GM23338 (cell line): ENCODE measurements around the gene BEND6. TPM values are rescaled to one million over a fixed set of nuclear protein-coding genes. Genes with fewer than 3 reads are reported as not detected.
A peak's percentile ranks its signal among the peaks of the same experiment; 100 is the strongest.

Source experiments
- ATAC-seq: fragments of 200-7000 bp; cut with Tn5 transposase; 3 replicates; pipeline ENCODE4 v1.9.1; 2020
- DNase-seq: peaks from one replicate; pipeline ENCODE4 v3.0.0-alpha.2; 2015; ENCODE audit warnings: low spot score
- H2AFZ ChIP-seq: fragments of 200-600 bp; sonication (generic); 2 replicates; pipeline ENCODE4 v1.8.0; 2016; ENCODE audit warnings: antibody characterized with exemption, mild to moderate bottlenecking, moderate library complexity
- H3F3A ChIP-seq: fragments of 200-600 bp; sonication (generic); replicated peaks from 2 replicates; pipeline ENCODE4 v1.8.0; 2017; ENCODE audit warnings: antibody characterized with exemption, mixed run types, low read depth
- H3K27ac ChIP-seq: fragments of 200-600 bp; sonication (generic); 2 replicates; pipeline ENCODE4 v1.6.1; 2016; ENCODE audit warnings: low read depth
- H3K27me3 ChIP-seq: fragments of 200-600 bp; sonication (generic); 2 replicates; pipeline ENCODE4 v1.8.0; 2016; ENCODE audit warnings: mild to moderate bottlenecking, mixed run types, moderate library complexity; ENCODE audit not compliant: insufficient read depth
- H3K36me3 ChIP-seq: fragments of 200-600 bp; sonication (generic); 2 replicates; pipeline ENCODE4 v1.8.0; 2016; ENCODE audit warnings: mild to moderate bottlenecking; ENCODE audit not compliant: insufficient read depth
- H3K4me1 ChIP-seq: fragments of 200-600 bp; sonication (generic); 2 replicates; pipeline ENCODE4 v1.8.0; 2016; ENCODE audit warnings: mild to moderate bottlenecking, moderate library complexity; ENCODE audit not compliant: insufficient read depth
- H3K4me2 ChIP-seq: fragments of 200-600 bp; sonication (generic); 2 replicates; pipeline ENCODE4 v1.7.1; 2017; ENCODE audit warnings: mixed run types
- H3K4me3 ChIP-seq: fragments of 200-600 bp; sonication (generic); 2 replicates; pipeline ENCODE4 v1.6.1; 2016; ENCODE audit warnings: mixed run types
- H3K79me2 ChIP-seq: fragments of 200-600 bp; sonication (generic); replicated peaks from 2 replicates; pipeline ENCODE4 v1.8.0; 2017; ENCODE audit warnings: mild to moderate bottlenecking; ENCODE audit not compliant: insufficient read depth
- H3K9me2 ChIP-seq: fragments of 200-600 bp; sonication (generic); 2 replicates; pipeline ENCODE4 v1.8.0; 2017; ENCODE audit not compliant: insufficient read depth
- H4K20me1 ChIP-seq: fragments of 200-600 bp; sonication (generic); replicated peaks from 2 replicates; pipeline ENCODE4 v1.8.0; 2017; ENCODE audit warnings: mild to moderate bottlenecking; ENCODE audit not compliant: insufficient read depth
- H3K27ac Mint-ChIP-seq: 2 replicates; pipeline ENCODE4 v1.8.0; 2020; ENCODE audit warnings: inconsistent platforms, mild to moderate bottlenecking, moderate library complexity, mixed read lengths
- H3K27me3 Mint-ChIP-seq: 3 replicates; pipeline ENCODE4 v1.8.0; 2022; ENCODE audit warnings: low read depth, mild to moderate bottlenecking, moderate library complexity, mixed read lengths, inconsistent platforms; ENCODE audit not compliant: insufficient read depth, poor library complexity
- H3K36me3 Mint-ChIP-seq: 3 replicates; pipeline ENCODE4 v1.8.0; 2021; ENCODE audit warnings: low read depth, mild to moderate bottlenecking, inconsistent platforms, moderate library complexity, mixed read lengths
- H3K4me1 Mint-ChIP-seq: 3 replicates; pipeline ENCODE4 v1.8.0; 2020; ENCODE audit warnings: mild to moderate bottlenecking, inconsistent platforms, mixed read lengths
- H3K4me3 Mint-ChIP-seq: 3 replicates; pipeline ENCODE4 v1.8.0; 2021; ENCODE audit warnings: moderate library complexity, mild to moderate bottlenecking, inconsistent platforms, mixed read lengths
- H3K9me3 Mint-ChIP-seq: 3 replicates; pipeline ENCODE4 v1.8.0; 2020; ENCODE audit warnings: moderate library complexity, mild to moderate bottlenecking, inconsistent platforms, mixed read lengths
- CREB1 ChIP-seq: fragments of 250-450 bp; sonication (Bioruptor Pico); IDR thresholded peaks from 2 replicates; pipeline ENCODE4 v1.5.0; 2020; ENCODE audit warnings: low read depth, mild to moderate bottlenecking, moderate library complexity
- EZH2 ChIP-seq: fragments of 200-600 bp; sonication (generic); IDR thresholded peaks from one replicate; pipeline ENCODE4 v1.8.0; 2017; ENCODE audit warnings: antibody characterized with exemption, mild to moderate bottlenecking, low read depth; ENCODE audit not compliant: unreplicated experiment
- EZH2phosphoT487 ChIP-seq: fragments of 200-600 bp; sonication (generic); IDR thresholded peaks from one replicate; pipeline ENCODE4 v1.8.1; 2018; ENCODE audit warnings: antibody characterized with exemption; ENCODE audit not compliant: unreplicated experiment
- JUNB ChIP-seq: IDR thresholded peaks from one replicate; pipeline ENCODE4 v1.6.1; 2016; ENCODE audit warnings: antibody characterized with exemption; ENCODE audit not compliant: unreplicated experiment
- NANOG ChIP-seq: IDR thresholded peaks from 2 replicates; pipeline ENCODE4 v1.6.1; 2016; ENCODE audit warnings: antibody characterized with exemption, borderline replicate concordance
- POLR2AphosphoS5 ChIP-seq: IDR thresholded peaks from 2 replicates; pipeline ENCODE4 v1.6.1; 2016; ENCODE audit warnings: antibody characterized with exemption, low read depth
- REST ChIP-seq: IDR thresholded peaks from one replicate; pipeline ENCODE4 v1.6.1; 2018; ENCODE audit warnings: antibody characterized with exemption; ENCODE audit not compliant: unreplicated experiment
- STAT1 ChIP-seq: IDR thresholded peaks from one replicate; pipeline ENCODE4 v1.6.1; 2016; ENCODE audit warnings: antibody characterized with exemption; ENCODE audit not compliant: unreplicated experiment
- ZNF114 ChIP-seq: fragments of 250-450 bp; sonication (Bioruptor Pico); IDR thresholded peaks from 2 replicates; pipeline ENCODE4 v1.5.0; 2020; ENCODE audit warnings: mild to moderate bottlenecking, moderate library complexity
- ZNF331 ChIP-seq: fragments of 250-450 bp; sonication (Bioruptor Pico); IDR thresholded peaks from 2 replicates; pipeline ENCODE4 v1.5.0; 2020; ENCODE audit warnings: low read depth, mild to moderate bottlenecking, moderate library complexity
- polyA plus RNA-seq: library from polyadenylated mRNA; unstranded; fragments of >200 nt; fragmentation: Nextera tagmentation; extraction: Ambion mirVana; gene quantifications from 2 replicates; pipeline ENCODE4 v1.2.1, GENCODE V29; 2016
- total RNA-seq: library from RNA; depleted of rRNA; stranded (reverse); fragments of >200 nt; shearing (Covaris generic); gene quantifications from 2 replicates; pipeline ENCODE4 v1.2.3, GENCODE V29; 2014
- TF ChIP-seq, protein P1 (sequence below), 2 experiments: fragments of 200-600 bp in 1 of 2; sonication (generic) in 1 of 2; conservative IDR thresholded peaks; 2 replicates each; pipeline versions ENCODE4 v1.5.1 to v1.6.1; 2016 to 2017; ENCODE audit warnings: antibody characterized with exemption in 2 of 2, low read depth in 2 of 2, mild to moderate bottlenecking in 2 of 2, moderate library complexity in 1 of 2

The BEND6 gene
- total and polyA plus RNA-seq, 2 experiments from 2014 or later: 6.0 to 6.7 TPM

GRCh38 chr6:56923565-56923964 lies 31.3 kb upstream of the BEND6 start (continued):
- TF ChIP-seq CREB1 (CRISPR knock-in tag) (no peak), POLR2AphosphoS5 (no peak), ZNF331 (CRISPR knock-in tag) (no peak), STAT1 (no peak), ZNF114 (CRISPR knock-in tag) (no peak), JUNB (no peak)

GRCh38 chr6:56927538-56928453 lies 27.1 kb upstream of the BEND6 start:
- H3K4me3 ChIP-seq: peak overlapping the region; percentile 23
- DNase-seq (peak; percentile 57), ATAC-seq (peak; percentile 88)
- Mint-ChIP-seq H3K27ac (peak overlapping the region; percentile 4; the same call in 1 of the 2 replicates), H3K27me3 (peaks cover 8% of the 10 kb centered on the region), H3K4me1 (peaks cover 22% of the 10 kb centered on the region), H3K36me3 (no peaks in the 10 kb centered on the region), H3K4me3 (no peak overlapping the region), H3K9me3 (no peaks in the 10 kb centered on the region)
- peak overlapping the region; percentile 16; the same call in 1 of the 2 replicates for H3K4me2 ChIP-seq
- H3F3A ChIP-seq: no peaks in the 10 kb centered on the region
- no peaks in the 10 kb centered on the region for H3K36me3 ChIP-seq
- no peak overlapping the region for H2AFZ ChIP-seq
- TF ChIP-seq, protein P1, sequence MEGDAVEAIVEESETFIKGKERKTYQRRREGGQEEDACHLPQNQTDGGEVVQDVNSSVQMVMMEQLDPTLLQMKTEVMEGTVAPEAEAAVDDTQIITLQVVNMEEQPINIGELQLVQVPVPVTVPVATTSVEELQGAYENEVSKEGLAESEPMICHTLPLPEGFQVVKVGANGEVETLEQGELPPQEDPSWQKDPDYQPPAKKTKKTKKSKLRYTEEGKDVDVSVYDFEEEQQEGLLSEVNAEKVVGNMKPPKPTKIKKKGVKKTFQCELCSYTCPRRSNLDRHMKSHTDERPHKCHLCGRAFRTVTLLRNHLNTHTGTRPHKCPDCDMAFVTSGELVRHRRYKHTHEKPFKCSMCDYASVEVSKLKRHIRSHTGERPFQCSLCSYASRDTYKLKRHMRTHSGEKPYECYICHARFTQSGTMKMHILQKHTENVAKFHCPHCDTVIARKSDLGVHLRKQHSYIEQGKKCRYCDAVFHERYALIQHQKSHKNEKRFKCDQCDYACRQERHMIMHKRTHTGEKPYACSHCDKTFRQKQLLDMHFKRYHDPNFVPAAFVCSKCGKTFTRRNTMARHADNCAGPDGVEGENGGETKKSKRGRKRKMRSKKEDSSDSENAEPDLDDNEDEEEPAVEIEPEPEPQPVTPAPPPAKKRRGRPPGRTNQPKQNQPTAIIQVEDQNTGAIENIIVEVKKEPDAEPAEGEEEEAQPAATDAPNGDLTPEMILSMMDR (conservative IDR thresholded peaks at IDR 0.05; ENCODE audit: low read depth in 2 of 2): peak; percentile 40 to 48
- TF ChIP-seq ZNF114 (CRISPR knock-in tag): no peak
- no peaks in the 10 kb centered on the region for H3K9me2 ChIP-seq
- peaks cover 9% of the 10 kb centered on the region; the same call in 1 of the 2 replicates for H3K4me1 ChIP-seq
- no peaks in the 10 kb centered on the region for H3K27me3 ChIP-seq
- no peaks in the 10 kb centered on the region for H3K79me2 ChIP-seq
- peak overlapping the region; percentile 12; the same call in 1 of the 2 replicates for H3K27ac ChIP-seq
- no peaks in the 10 kb centered on the region; the same call in 1 of the 2 replicates for H4K20me1 ChIP-seq

- no peak overlapping the region; the same call in 1 of the 2 replicates for H3K27ac Mint-ChIP-seq
- Histone ChIP-seq H3F3A (no peaks in the 10 kb centered on the region), H3K4me1 (peaks cover 9% of the 10 kb centered on the region; the same call in 1 of the 2 replicates), H3K27ac (no peak overlapping the region), H3K79me2 (no peaks in the 10 kb centered on the region), H2AFZ (no peak overlapping the region), H3K36me3 (no peaks in the 10 kb centered on the region), H3K4me2 (no peak overlapping the region), H3K27me3 (no peaks in the 10 kb centered on the region), H3K4me3 (no peak overlapping the region), H3K9me2 (no peaks in the 10 kb centered on the region), H4K20me1 (no peaks in the 10 kb centered on the region; the same call in none of the 2 replicates)
- no peak for DNase-seq
- H3K4me3 Mint-ChIP-seq: no peak overlapping the region
- H3K36me3 Mint-ChIP-seq: no peaks in the 10 kb centered on the region
- no peaks in the 10 kb centered on the region for H3K9me3 Mint-ChIP-seq
- no peak for ATAC-seq
- H3K27me3 Mint-ChIP-seq: peaks cover 7% of the 10 kb centered on the region
- H3K4me1 Mint-ChIP-seq: peaks cover 23% of the 10 kb centered on the region
- no peak for TF ChIP-seq EZH2phosphoT487
- no peak for TF ChIP-seq EZH2
- TF ChIP-seq ZNF331 (CRISPR knock-in tag): no peak
- TF ChIP-seq ZNF114 (CRISPR knock-in tag): no peak
- no peak for TF ChIP-seq JUNB
- TF ChIP-seq REST: no peak
- TF ChIP-seq POLR2AphosphoS5: no peak
- TF ChIP-seq CREB1 (CRISPR knock-in tag): no peak
- TF ChIP-seq, protein P1 (conservative IDR thresholded peaks at IDR 0.05; ENCODE audit: low read depth in 2 of 2): no peak
- no peak for TF ChIP-seq NANOG
Measured at GRCh38 chr6:56930846-56931245, 24.1 kb upstream of the BEND6 start.
